HG03520 (cell line): Measurements from ENCODE around the gene ABCA5.
"Not testable (repeated sequence)": the region's sequence is repeated elsewhere in the genome, so short reads cannot be mapped to it uniquely, and the experiment has no call there.

Source experiments
- ATAC-seq: cut with Tn5 transposase; IDR thresholded peaks from one replicate; pipeline ENCODE4 v1.9.1; 2021; ENCODE audit warnings: mild to moderate bottlenecking, moderate library complexity; ENCODE audit not compliant: unreplicated experiment

ABCA5 gene

GRCh38 chr17:69213059-69213813, 113.7 kb downstream of the ABCA5 start:
- no peak for ATAC-seq

GRCh38 chr17:69208640-69209039, 118.3 kb downstream of the ABCA5 start:
- ATAC-seq: no peak

DNA sequence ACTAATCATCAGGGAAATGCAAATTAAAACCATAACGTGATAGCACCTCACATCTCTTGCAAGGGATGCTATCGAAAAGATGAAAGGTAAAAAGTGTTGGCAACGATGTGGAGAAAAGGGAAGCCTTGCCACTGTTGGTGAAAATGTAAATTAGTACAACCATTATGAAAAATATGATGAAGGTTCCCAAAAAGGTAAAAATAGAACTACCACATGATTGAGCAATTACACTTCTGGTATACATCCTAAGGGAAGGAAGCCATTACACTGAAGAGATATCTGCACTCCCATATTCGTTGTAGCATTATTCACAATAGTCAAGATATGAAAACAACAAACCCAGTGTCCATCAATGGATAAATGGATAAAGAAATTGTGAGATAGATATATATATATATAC, 119.8 kb downstream of the ABCA5 start:
- ATAC-seq: no peak

GRCh38 chr17:69198238-69198637, 128.7 kb downstream of the ABCA5 start:
- ATAC-seq: no peak

- ATAC-seq: not testable (repeated sequence)
Measured at GRCh38 chr17:69196105-69196653, 130.8 kb downstream of the ABCA5 start.
